RWPE2 (cell line): ENCODE measurements around the gene DAZAP1.
A peak's percentile ranks its signal among the peaks of the same experiment; 100 is the strongest.

Source experiments
- ATAC-seq: fragments of 200-7000 bp; cut with Tn5 transposase; 3 replicates; pipeline ENCODE4 v1.9.1; 2021; ENCODE audit warnings: low read depth
- DNase-seq: peaks from one replicate; pipeline ENCODE4 v3.0.0-alpha.2; 2020; ENCODE audit warnings: low spot score
- H3K27ac ChIP-seq: fragments of 450-650 bp; 2 replicates; pipeline ENCODE4 v1.5.1; 2017; ENCODE audit warnings: mild to moderate bottlenecking; ENCODE audit not compliant: poor library complexity, severe bottlenecking
- H3K27me3 ChIP-seq: fragments of 250-450 bp; sonication (Bioruptor Pico); 2 replicates; pipeline ENCODE4 v1.5.1; 2021; ENCODE audit warnings: mild to moderate bottlenecking, moderate library complexity; ENCODE audit not compliant: insufficient read depth, poor library complexity, severe bottlenecking
- H3K36me3 ChIP-seq: fragments of 250-450 bp; sonication (Bioruptor Pico); 2 replicates; pipeline ENCODE4 v1.5.1; 2020; ENCODE audit warnings: low read depth, mild to moderate bottlenecking, moderate library complexity
- H3K4me1 ChIP-seq: fragments of 250-450 bp; sonication (Bioruptor Pico); 2 replicates; pipeline ENCODE4 v1.5.1; 2021; ENCODE audit warnings: mild to moderate bottlenecking, moderate library complexity; ENCODE audit not compliant: insufficient read depth, poor library complexity, severe bottlenecking
- H3K4me3 ChIP-seq: fragments of 250-450 bp; sonication (Bioruptor Pico); 2 replicates; pipeline ENCODE4 v1.5.1; 2021; ENCODE audit warnings: mild to moderate bottlenecking, moderate library complexity; ENCODE audit not compliant: severe bottlenecking
- H3K9me3 ChIP-seq: fragments of 250-450 bp; sonication (Bioruptor Pico); 2 replicates; pipeline ENCODE4 v1.5.1; 2021; ENCODE audit warnings: mild to moderate bottlenecking, moderate library complexity; ENCODE audit not compliant: severe bottlenecking
- TF ChIP-seq, protein P1 (sequence below): fragments of 450-650 bp; IDR thresholded peaks from one replicate; pipeline ENCODE4 v1.5.1; 2017; ENCODE audit warnings: mild to moderate bottlenecking, moderate library complexity; ENCODE audit not compliant: poor library complexity, severe bottlenecking

DAZAP1 gene

DNA sequence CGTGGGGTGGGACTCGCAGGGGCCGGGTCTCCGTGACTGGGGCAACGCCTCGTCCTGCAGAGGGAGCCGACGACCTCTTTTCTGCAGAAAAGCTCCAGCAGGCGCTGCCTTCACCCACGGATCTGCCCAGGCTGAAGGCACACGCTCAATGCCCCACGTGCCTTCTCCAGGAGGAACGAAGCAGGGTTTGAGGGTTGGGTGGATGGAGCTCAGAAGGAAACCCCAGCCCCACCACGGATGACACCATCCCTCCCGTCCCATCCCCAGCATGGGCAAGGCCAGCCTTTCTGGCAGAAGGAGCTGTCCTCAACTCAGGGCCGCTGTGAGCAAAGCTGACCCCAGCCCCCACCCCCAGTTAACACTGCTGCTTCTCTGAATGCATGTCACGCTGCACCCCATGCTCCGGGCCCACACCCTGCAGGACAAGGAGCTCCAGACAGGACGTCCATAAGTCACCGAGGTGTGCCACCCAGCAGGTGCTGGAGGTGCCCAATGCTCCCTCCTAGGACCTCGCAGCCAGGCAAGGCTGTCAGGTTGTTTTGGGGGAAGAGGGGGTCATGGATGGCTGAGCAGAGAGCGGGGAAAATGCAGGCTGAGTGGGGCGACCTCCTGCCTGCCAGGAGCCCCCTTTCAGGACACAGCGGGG, 64.3 kb downstream of the DAZAP1 start:
- ATAC-seq (0 out of 3 replicates have a peak, but pooled peaks have one; percentile 2), DNase-seq (no peak)
- no peak overlapping the region for H3K27ac ChIP-seq
- H3K36me3 ChIP-seq = peaks cover 4% of the 10 kb centered on the region; the same call in 1 of the 2 replicates
- TF ChIP-seq, protein P1, sequence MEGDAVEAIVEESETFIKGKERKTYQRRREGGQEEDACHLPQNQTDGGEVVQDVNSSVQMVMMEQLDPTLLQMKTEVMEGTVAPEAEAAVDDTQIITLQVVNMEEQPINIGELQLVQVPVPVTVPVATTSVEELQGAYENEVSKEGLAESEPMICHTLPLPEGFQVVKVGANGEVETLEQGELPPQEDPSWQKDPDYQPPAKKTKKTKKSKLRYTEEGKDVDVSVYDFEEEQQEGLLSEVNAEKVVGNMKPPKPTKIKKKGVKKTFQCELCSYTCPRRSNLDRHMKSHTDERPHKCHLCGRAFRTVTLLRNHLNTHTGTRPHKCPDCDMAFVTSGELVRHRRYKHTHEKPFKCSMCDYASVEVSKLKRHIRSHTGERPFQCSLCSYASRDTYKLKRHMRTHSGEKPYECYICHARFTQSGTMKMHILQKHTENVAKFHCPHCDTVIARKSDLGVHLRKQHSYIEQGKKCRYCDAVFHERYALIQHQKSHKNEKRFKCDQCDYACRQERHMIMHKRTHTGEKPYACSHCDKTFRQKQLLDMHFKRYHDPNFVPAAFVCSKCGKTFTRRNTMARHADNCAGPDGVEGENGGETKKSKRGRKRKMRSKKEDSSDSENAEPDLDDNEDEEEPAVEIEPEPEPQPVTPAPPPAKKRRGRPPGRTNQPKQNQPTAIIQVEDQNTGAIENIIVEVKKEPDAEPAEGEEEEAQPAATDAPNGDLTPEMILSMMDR = no peak
- H3K27me3 ChIP-seq = peaks cover 50% of the 10 kb centered on the region
- no peaks in the 10 kb centered on the region for H3K9me3 ChIP-seq
- H3K4me3 ChIP-seq = no peak overlapping the region
- H3K4me1 ChIP-seq = peaks cover 5% of the 10 kb centered on the region

DNA sequence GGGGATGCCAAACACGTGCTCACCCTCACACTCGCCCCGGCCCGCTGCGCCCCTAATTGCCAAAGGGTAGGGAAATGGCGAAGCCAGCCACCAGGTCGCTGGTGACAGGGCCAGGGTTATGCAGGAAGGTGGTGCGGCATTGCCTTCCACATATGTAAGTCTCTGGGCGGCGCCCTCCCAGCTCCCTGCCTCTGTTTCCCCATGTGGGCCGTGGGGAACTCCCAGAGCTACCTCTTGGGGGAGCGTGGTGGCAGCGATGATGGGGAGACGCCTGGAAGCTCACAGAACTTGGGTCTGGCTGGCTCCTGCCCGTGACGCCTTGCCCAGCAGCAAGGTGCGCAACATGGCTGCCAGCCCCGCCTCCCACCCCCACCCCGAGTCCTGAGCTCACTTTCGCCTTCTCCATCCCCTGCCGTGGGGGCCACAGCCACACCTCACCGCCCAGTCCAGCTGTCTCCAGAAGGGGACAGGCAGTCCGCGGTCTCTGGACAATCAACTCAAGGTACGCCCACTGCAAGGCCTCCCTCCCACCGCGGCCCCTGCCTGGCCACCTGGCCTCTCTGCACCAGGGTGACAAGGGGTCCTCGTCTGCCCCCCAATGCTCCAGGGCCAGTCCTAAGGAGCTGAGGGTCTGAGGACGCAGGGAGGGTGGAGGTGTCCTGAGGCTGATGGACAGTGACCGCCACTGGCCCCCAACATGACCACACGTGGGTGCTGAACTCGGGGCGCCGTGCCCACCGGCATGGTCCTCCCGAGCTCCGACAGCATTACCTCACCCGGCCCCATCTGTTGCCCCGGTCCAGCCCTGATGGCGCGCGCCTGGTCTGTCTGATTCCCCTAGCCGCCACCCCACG, 65.1 kb downstream of the DAZAP1 start:
- H3K27me3 ChIP-seq = peaks cover 42% of the 10 kb centered on the region
- no peak overlapping the region for H3K27ac ChIP-seq
- no peak overlapping the region for H3K4me3 ChIP-seq
- no peak for ATAC-seq
- DNase-seq = no peak
- H3K9me3 ChIP-seq = no peaks in the 10 kb centered on the region
- peaks cover 5% of the 10 kb centered on the region for H3K4me1 ChIP-seq
- peaks cover 13% of the 10 kb centered on the region for H3K36me3 ChIP-seq
- TF ChIP-seq, protein P1 = no peak

DNA sequence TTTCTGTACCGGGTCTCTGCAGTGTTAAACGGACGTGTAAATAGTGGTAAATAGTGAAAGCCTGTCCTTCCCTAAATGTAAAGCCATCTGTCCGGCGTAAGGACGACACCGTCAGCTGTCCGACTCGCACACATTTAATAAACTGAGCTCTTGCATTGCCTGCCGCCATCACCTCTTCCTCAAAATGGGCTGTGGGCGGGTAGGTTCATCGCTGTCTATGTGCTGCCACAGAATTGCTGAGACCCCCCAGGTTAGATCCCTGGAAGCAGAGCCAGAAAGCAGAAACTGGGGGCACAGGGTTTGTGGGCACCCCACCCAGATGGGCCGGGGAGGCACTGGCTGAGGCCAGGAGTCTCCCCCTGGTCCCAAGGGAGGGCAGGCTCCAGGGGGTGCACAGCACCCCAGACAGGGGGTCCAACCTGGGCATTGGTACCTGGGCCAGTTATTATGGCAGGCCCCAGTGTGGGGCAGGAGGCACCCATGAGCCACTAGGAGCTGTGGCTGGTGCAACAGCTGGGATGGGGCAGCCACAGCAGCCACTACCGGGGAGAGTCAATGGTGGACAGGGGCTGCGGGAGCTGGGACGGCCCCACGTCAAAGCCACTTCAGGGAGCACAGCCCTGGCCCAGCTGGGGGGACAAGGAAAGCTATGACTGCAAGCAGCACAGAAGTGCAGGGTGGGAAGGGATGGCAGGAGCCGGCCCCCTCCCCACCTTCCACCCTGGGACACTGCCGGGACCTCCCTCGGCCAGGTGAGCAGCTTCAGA, 65.9 kb downstream of the DAZAP1 start:
- Histone ChIP-seq H3K27ac (no peak overlapping the region), H3K4me1 (peaks cover 5% of the 10 kb centered on the region), H3K27me3 (peaks cover 34% of the 10 kb centered on the region), H3K4me3 (no peak overlapping the region), H3K9me3 (no peaks in the 10 kb centered on the region), H3K36me3 (peaks cover 18% of the 10 kb centered on the region)
- TF ChIP-seq, protein P1 = no peak
- DNase-seq = no peak
- no peak for ATAC-seq

DNA sequence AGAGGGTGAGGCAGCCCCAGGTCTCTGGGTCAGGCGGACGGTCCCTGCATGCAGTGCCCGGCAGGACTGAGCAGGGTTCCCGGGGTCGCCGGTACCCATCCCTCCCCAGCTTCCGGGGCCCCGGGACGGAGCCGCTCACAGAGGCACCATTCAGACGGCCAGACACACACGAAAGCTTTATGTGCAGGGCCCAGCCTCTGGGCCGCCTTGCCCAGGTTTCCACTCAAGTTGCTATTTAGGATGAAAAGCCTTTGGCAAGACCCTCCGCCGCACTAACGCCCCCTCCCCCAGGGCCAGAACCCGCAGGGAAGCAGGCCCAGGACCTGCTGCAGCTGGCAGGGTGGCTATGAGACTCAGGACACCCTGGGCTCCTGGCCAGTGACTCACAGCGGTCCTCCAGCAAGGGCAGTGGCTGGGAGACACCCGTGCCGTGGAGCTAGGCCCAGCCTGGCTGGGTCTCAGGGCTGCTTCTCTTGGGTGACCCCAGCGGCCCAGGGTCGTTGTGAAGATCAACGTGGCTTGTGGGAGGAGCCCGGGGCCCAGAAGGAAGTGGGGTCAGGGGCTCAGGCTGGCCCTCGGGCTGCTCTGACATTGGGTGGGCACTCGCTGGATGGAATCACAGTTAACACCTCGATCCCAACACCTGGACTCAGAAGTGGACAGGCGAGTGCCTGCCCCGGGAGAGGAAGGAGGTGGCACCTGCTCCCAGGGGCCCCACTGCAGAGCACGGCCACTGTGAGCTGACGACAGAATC, 66.8 kb downstream of the DAZAP1 start:
- no peak for DNase-seq
- H3K4me1 ChIP-seq = peaks cover 5% of the 10 kb centered on the region
- H3K9me3 ChIP-seq = no peaks in the 10 kb centered on the region
- peaks cover 18% of the 10 kb centered on the region for H3K36me3 ChIP-seq
- peaks cover 27% of the 10 kb centered on the region for H3K27me3 ChIP-seq
- no peak overlapping the region for H3K4me3 ChIP-seq
- no peak overlapping the region for H3K27ac ChIP-seq
- no peak for ATAC-seq
- TF ChIP-seq, protein P1 = no peak
